CD4-positive, alpha-beta T cell treated with Interleukin-17A for 4 hours (primary cell): ENCODE results near the gene C1orf167.

Experiments used
- DNase-seq: peaks from one replicate; pipeline ENCODE4 v3.0.0-alpha.2; 2020; ENCODE audit warnings: mixed read lengths

The C1orf167 gene

DNA sequence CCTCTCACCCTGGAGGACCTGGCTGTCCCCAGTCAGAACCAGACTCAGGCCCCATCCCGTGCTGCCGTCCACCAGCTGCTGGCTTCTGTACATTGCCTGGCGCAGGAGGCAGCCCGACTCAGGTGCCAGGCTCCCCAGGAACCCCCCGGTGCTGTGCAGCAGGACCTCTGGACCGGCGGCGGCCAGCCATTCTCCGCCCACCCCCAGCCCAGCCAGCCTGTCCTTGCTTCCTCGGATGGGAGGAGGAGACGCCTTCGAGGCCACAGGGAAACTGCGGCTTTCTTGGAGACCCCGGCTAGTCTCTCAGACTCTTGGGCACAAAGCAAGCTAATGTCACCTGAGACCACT lies 4.4 kb downstream of the C1orf167 start:
- no peak for DNase-seq

- no peak for DNase-seq
Observed at GRCh38 chr1:11767922-11768704, 6.1 kb downstream of the C1orf167 start.

GRCh38 chr1:11768821-11769220 lies 6.8 kb downstream of the C1orf167 start:
- no peak for DNase-seq

DNA sequence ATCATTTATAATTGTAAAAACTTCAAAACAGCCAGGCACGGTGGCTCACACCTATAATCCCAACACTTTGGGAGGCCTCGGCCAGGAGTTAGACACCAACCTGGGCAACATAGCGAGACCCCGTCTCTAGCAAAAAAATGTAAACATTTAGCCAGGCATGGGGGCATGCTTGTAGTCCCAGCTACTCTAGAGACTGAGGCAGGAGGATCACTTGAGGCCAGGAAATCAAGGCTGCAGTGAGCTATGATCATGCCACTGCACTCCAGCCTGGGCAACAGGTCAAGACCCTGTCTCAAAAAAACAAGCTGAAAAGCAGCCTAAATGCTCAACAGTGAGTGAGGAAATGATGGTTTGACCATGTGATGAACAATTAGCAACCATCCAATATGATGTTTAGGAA lies 7.3 kb downstream of the C1orf167 start:
- DNase-seq, result no peak

DNA sequence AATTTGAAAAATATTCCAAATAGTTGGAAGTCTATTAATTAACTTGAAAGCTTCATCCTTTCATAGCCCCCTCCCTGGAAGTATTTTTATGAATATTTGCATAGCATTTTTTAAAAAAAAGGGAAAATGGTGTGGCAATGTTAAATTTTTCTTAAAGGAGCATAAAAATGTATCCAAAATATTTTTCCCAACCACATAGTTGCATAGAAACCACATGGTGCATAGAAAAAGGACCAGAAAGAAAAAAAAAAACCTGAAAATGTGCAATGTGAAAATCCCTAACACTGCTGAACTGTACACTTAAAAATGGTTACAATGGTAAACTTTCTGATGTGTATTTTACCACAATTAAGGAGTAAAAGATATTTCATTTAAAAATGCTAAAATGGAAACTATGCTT lies 8.0 kb downstream of the C1orf167 start:
- no peak for DNase-seq

GRCh38 chr1:11771481-11772043 lies 9.6 kb downstream of the C1orf167 start:
- DNase-seq, result no peak

DNA sequence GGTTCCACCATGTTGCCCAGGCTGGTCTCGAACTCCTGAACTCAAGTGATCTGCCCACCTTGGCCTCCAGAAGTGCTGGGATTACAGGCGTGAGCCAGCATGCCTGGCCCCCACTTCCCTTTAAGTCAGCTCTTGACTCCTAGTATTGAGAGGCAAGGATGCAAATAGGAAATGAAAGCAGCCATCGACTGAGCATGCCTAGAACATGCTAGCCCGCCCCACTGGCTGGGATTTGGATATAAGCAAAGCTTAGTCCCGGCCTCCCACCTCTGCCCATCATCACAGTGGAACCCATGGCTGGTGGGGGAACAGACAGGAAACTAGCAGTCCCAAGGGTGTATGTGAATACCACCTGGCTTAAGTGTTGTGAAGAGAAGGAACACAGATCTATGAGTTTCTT lies 10.5 kb downstream of the C1orf167 start:
- no peak for DNase-seq

- no peak for DNase-seq
Observed at GRCh38 chr1:11774753-11775152, 12.8 kb downstream of the C1orf167 start.

GRCh38 chr1:11777658-11778322 lies 15.8 kb downstream of the C1orf167 start:
- DNase-seq, result no peak

DNA sequence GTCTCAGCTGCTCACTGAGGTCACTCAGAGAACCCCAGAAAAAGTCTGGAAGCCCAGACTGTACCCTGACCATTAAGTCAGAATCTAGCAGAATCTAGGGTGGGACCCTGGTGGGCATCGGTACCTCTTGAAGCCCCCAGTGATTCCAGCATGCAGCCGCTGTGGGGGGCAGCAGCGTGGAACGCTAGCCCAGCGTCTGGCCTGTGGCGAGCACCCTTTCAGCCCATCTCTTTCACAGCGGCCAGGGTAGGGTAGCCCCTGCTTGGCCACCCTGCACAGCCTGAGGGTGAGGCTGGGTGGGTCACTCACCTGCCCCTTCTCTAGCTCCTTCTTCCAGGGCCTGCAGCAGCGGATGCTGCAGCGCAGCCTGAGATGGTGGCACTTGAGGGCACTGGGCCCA lies 16.3 kb downstream of the C1orf167 start:
- DNase-seq, result no peak

GRCh38 chr1:11778844-11779623 lies 17.0 kb downstream of the C1orf167 start:
- no peak for DNase-seq

GRCh38 chr1:11779715-11780379 lies 17.9 kb downstream of the C1orf167 start:
- DNase-seq, result no peak

DNA sequence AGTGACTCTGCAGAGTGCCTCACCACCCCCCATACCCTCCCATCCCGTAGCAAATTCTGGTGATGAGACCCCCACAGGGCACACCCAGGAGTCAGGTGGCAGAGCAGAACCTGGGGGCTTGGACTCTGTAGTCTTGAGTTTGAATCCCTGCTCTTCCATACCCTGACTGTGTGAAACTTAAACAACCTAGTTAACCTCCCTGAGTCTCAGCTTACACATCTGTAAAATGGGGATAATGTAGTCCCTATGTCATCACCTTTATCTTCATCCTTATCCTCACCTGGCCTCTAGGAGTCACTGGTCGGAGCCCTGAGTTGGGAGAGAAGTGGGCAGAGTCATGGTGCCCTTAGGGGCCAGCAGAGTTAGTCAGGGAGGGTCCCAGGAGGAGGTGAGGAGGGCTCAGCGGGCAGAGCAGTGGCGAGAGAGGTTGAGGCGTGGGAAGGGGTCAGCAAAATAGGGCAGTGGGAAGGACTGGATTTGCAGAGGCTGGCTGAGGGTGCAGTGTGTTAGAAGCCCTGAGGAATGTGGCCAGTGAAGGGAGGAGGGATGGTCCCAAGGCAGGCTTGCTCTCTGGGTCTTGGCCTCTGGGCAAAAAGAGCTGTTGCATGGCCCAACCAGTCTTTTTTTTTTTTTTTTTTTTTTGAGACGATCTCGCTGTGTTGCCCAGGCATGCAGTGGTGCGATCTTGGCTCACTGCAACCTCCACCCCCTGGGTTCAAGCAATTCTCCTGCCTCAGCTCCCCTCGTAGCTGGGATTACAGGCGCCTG lies 18.6 kb downstream of the C1orf167 start:
- DNase-seq, result no peak

DNA sequence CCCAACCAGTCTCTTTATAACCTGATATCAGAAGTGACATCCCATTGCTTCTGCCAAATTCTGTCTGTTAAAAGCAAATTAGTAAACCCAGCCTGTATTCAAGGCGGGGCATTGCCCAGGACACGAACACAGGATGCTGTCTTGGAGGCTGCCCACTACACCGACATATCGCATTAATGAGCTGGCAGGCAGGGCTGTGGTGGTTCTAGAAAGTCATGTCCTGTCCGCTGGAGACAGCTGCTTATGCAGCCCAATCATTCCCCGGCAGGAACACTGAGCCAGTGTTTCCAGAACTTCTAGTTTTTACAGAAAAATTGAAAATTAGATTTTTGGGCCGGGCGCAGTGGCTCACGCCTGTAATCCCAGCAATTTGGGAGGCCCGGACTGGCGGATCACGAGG lies 19.3 kb downstream of the C1orf167 start:
- no peak for DNase-seq

- DNase-seq, result no peak
Observed at GRCh38 chr1:11782127-11782708, 20.2 kb downstream of the C1orf167 start.

GRCh38 chr1:11783556-11783955 lies 21.6 kb downstream of the C1orf167 start:
- DNase-seq, result no peak

DNA sequence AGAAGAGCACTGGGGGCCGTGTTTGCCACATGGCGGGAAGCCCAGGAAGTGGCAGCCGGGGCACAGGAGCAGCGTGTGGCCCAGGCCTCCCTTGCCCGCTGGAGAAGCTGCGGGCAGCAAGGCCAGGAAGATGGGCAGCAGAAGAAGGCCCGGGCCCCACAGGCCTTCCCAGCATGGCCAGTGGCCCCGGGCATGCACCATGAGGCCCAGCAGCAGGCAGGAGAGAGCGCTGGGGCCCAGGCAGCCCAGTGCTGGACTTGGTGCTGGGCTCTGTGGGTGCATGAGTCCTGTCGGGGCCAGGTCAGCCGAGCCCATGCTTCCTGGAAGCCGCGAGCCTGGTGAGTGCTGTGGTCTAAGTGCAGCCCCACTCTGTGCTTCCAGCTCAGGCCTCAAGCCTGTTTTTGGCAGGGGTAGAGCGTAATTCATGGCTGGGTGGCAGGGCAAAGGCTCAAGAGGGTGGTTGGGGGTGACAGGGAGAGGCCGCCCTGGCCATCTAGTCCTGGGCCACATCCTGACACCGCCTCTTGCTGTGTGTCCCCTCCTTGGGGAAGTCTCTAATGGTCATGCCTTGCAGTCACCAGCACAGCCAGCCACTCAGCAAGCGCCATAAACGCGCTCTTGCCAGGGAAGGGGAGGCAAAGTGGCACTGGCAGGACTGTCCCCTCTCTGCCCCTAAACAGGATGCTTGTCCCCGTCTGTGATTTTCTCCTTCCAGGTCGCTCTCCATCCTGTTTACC lies 22.4 kb downstream of the C1orf167 start:
- no peak for DNase-seq

DNA sequence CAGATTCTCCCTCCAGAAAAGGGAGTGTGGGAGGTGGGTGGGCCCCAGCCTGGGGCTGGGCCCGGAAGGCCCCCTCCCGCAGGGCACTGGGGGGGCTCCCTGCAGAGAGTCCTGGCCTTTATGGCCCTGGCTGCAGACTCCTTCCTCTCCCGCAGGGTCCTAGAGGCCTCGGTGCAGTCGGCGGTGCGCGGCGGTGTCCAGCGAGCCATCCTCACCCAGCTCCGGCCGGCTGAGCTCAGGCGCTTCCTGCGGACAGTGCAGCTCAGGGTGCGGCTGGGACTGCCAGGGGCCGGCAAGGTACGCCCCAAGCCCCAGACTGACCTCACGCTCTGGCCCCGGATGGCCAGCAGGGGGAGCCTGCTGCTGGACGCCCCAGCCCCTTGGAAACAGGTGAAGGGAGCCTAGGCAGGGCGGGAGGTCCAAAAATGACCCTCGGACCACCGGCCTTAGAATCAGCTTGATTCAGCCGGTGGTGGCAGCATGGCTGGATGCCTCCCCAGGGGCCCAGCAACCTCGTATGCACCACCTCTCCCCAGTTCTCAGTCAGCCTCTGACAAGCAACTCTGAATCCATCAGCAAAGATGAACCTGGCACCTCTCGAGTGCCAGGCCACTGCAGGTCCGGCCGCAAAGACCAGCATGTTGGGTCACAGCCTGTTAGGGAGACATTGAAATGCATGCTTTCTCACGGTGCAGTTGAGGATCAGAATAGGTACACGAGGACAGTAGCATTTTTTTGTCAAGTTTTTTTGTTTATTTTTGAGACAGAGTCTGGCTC lies 23.2 kb downstream of the C1orf167 start:
- peak; percentile 62 for DNase-seq

- DNase-seq, result no peak
Observed at GRCh38 chr1:11786168-11786567, 24.2 kb downstream of the C1orf167 start.

GRCh38 chr1:11787251-11787803 lies 25.3 kb downstream of the C1orf167 start:
- DNase-seq, result no peak
